HL-60 (cell line): ENCODE results near the gene ARMC7.
"Not testable (repeated sequence)": the region's sequence is repeated elsewhere in the genome, so short reads cannot be mapped to it uniquely, and the experiment has no call there.

Experiments used
- DNase-seq, 2 experiments: peaks; one replicate each; pipeline ENCODE4 v3.0.0-alpha.2; 2010 to 2020; ENCODE audit warnings: low read depth in 1 of 2, low spot score in 1 of 2
- H3K27ac ChIP-seq: fragments of 250-450 bp; sonication (Bioruptor Pico); replicated peaks from 2 replicates; pipeline ENCODE4 v1.5.1; 2020; ENCODE audit warnings: mild to moderate bottlenecking, moderate library complexity
- H3K27me3 ChIP-seq: fragments of 250-450 bp; sonication (Bioruptor Pico); 2 replicates; pipeline ENCODE4 v1.5.1; 2021; ENCODE audit warnings: mild to moderate bottlenecking, moderate library complexity; ENCODE audit not compliant: insufficient read depth, poor library complexity, severe bottlenecking
- H3K4me3 ChIP-seq: replicated peaks from 2 replicates; pipeline ENCODE4 v1.5.1; 2011; ENCODE audit warnings: mild to moderate bottlenecking, control low read depth, low read length; ENCODE audit not compliant: insufficient read depth
- CTCF ChIP-seq: IDR thresholded peaks from one replicate; pipeline ENCODE4 v1.5.1; 2011; ENCODE audit warnings: low read length, control low read depth, inconsistent platforms; ENCODE audit not compliant: insufficient read depth
- GABPA ChIP-seq: IDR thresholded peaks from 2 replicates; pipeline ENCODE4 v1.6.1; 2012; ENCODE audit warnings: low read depth
- POLR2AphosphoS5 ChIP-seq: IDR thresholded peaks from 2 replicates; pipeline ENCODE4 v1.6.1; 2012; ENCODE audit warnings: low read depth
- REST ChIP-seq: IDR thresholded peaks from 2 replicates; pipeline ENCODE4 v1.6.1; 2012; ENCODE audit warnings: low read depth; ENCODE audit not compliant: insufficient replicate concordance
- SPI1 ChIP-seq: IDR thresholded peaks from 2 replicates; pipeline ENCODE4 v1.6.1; 2012; ENCODE audit warnings: low read depth, mild to moderate bottlenecking, borderline replicate concordance

Gene ARMC7

GRCh38 chr17:75130632-75131277 is 21.0 kb downstream of the ARMC7 start:
- Histone ChIP-seq H3K27ac (peak overlapping the region; percentile 85), H3K27me3 (no peaks in the 10 kb centered on the region), H3K4me3 (peak overlapping the region; percentile 87)
- TF ChIP-seq CTCF (peak; percentile 36), POLR2AphosphoS5 (no peak)
- DNase-seq, result peak in 1 of 2 experiments; percentile 58

GRCh38 chr17:75131278-75132017 is 21.7 kb downstream of the ARMC7 start, which contains the start of gene NT5C:
NT5C (minus strand) TSS chr17:75131742; CDS start chr17:75131707, 35 bp downstream.
- TF ChIP-seq GABPA (peak; percentile 79), POLR2AphosphoS5 (peak; percentile 78), SPI1 (no peak), CTCF (peak; percentile 44), REST (no peak)
- Histone ChIP-seq H3K27ac (peak within 1 kb of the TSS; percentile 85), H3K27me3 (no peaks in the 10 kb centered on the region), H3K4me3 (peak within 1 kb of the TSS; percentile 87)
- peak; percentile 79 to 80 for DNase-seq

GRCh38 chr17:75132018-75133000 is 22.5 kb downstream of the ARMC7 start:
- Histone ChIP-seq H3K4me3 (peak overlapping the region; percentile 87), H3K27ac (peak overlapping the region; percentile 85)
- not testable (repeated sequence) for H3K27me3 ChIP-seq, DNase-seq

- no peak for TF ChIP-seq REST
- no peak for TF ChIP-seq GABPA
- no peak for TF ChIP-seq SPI1
- no peak; the same call in 1 of the 2 replicates for TF ChIP-seq POLR2AphosphoS5
- TF ChIP-seq CTCF, result no peak
- Histone ChIP-seq H3K4me3 (no peak overlapping the region), H3K27me3 (no peaks in the 10 kb centered on the region), H3K27ac (no peak overlapping the region)
- DNase-seq, result no peak
Measured at GRCh38 chr17:75133001-75133400, 23.2 kb downstream of the ARMC7 start.
